NCI-H128 (cell line): Measurements from ENCODE around the gene KLF13.

Source experiments
- DNase-seq: peaks from one replicate; lab custom pipeline; 2025; ENCODE audit not compliant: unreplicated experiment; lab: John Stamatoyannopoulos, UW

KLF13 gene

DNA sequence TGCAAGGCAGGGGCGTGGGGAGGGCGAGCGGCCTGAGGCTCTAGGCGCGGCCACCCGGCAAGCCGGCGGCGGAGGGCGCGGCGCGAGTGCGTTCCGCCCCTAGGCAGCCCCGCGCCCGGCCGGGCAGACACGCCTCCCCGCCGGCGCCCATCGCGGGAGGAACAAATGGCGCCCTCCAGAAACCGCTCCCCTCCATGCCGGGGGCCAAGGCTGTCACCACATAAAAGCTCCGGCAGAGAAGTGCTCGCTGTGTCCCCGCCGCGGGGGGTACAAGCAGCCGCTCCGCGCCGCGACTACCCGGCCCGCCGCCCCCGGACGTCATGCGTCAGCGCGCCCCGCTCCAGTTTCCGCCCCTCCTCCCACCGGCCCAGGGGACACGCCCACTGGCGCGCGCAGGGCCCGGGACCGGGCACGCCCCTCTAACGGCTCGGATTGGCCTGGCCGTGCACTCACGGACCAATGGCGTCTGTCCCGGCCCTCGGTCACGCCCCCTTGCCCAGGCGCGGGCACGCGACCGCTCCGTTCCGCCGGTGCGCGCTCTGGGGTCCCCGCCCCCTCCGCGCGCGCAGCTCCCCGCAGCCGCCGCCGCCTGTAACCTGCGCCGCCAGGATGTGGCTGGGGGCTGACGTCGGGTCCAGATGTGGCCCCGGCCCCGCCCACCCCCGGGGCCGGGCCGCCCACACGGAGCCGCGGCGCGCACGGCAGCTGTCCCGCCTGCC, at the start of gene KLF13:
Gene KLF13, plus strand, starts transcription at position 680 of the 719 bp plus-strand sequence. CDS start 378 bp downstream, outside the sequence.
- peak; percentile 89 for DNase-seq

DNA sequence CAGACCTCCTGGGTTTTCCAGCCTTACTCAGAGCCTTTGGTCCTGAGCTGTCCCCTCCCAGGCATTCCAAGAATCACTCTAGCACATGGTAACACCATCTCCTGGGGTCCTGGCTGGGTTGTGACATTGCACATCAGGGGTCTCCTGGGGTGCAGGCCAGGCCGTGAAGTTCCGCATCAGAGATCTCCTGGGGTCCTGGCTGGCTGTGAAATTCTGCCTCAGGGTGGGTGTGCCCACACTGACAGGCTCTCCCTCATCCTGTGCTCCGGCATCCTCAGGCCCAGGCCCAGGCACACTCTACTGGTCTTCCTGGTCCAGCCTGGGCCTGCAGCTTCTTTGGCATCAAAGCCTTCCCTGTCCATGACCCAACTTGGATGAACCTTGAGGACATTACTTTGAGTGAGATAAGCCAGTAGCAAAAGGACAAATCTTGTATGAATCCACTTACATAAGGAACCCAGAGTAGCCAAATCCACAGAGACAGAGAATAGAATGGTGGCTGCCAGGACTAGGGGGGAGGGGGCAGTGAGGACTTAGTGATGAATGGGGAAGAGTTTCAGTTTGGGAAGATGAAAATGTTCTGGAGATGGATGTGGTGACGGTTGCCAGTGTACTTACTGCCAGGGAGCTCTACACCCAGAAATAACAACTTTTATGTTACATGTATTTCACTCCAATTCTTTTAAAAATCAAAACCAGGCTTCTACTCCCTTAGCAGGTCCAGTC, 49.1 kb upstream of the KLF13 start:
- no peak for DNase-seq

DNA sequence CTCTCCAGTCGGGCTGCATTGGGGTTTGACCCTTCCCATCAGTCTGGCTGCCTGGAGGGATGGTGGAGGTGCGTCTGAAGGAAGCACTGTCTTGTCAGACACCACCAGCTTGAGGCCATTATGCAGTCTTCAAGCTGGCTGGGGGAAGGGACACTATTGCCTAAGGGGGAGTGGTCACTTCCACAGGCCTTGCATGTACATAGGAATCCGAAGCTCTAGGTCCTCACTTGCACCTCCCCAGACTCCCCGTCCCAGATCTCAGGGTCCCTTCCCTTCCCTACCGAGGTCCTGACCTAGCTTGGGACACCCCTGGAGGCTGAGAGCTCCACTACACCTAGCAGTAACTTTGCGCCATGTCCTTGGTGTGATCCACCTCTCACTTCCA, 48.6 kb upstream of the KLF13 start:
- DNase-seq, result no peak

DNA sequence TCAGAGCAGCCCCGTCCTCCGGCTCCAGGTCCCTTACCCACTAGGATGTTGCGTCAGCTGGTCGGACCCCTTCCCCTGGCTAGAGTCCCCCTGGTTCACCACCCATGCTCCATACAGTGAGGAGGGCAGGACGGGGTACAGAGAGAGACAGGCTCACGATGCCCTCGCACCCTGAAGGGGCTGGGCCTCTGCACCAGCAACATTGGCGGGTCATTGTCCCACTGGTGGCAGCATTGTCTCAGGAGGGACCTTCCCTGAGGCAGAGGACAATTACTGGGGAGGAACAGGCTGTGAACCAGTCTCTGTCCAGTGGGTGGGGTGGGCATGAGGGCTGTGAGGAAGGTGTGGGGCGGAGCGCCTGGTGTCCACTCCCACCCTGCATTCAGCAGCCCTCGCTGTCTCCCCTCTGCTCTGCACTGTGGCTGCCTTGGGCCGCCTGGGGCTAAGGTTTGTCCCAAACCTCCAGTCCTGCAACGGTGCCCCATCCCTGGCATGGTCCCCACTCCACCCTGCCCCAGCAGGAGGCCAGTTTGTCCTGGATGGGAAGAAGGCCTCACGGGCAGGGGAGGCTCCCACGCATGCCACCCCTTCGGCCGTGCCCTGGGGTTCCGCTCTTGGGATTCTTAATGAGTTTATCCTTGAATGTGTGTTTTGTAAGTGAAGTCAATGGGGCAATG, 48.0 kb upstream of the KLF13 start:
- no peak for DNase-seq

DNA sequence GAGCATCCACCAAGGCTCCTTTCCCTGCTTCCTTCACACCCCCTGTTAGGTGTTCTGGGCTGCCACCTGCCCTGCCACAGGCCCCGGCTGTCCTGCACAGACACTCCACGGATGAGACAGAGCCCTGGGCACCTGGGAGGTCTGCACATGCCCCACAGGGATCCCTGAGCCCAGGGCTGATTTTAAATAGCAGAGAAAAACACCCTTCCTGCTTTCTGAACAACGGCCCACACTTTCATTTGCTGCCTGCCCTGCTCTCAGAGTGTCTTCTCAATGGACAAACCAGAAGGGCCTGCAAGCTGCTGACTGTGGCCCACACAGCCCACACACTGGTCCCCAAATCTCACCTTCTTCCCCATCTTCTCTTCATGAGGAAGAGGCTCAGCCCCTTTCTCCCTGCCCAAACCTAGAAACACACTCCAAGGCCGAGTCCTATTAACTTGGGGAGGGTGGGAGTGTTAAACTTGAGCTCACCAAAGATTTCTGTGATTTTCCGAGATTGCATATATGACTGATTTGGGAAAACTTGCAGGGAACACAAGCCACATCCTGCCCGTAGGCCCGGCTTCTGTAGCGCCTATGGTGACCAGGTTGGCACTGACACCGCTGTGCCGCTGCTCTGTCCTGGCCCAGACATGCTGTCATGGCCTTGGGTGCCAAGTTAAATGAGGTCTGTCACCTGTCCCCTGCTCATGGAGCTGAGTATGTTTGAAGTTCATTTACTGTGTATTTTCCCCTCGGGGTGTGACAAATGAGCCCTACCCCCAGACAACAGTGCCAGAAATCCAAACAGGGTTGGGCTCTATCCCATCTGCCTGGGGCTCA, 47.2 kb upstream of the KLF13 start:
- DNase-seq, result no peak

DNA sequence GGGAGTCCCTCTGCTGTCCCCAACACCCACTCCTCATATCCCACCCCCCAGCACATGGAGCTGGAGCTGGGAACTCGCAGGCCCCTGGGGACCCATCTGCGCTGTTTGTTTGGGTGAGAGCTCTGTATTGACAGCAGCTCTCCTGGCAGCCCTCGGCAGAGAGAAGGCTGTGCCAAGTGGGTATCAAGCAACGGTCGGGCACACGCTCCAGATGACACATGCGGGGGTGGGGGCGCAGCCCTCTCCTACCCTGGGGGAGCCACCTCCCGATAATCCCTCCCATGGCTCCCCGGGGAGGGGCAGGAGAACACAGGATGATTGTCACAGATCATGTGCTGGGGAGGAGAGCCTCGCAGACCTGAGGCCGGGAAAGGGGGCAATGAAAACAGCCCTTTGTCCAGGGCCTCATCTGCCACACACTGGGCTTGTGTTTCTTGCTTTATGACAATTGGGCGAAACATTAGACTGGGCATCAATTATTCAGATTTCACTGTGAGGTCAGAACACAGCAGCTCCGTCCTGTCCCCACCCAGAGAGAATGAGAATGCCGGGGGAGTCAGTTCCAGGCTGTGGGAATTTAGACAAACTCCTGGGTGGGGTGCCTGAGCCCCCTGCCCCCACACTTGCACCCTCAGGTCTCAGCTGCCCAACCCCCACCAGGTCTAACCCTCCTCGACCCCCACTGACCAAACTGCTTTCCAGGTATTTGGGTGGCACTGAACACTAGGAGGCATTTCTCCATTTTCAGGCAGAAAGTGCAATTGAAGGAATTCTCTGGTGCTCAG, 46.4 kb upstream of the KLF13 start:
- DNase-seq, result peak; percentile 58

DNA sequence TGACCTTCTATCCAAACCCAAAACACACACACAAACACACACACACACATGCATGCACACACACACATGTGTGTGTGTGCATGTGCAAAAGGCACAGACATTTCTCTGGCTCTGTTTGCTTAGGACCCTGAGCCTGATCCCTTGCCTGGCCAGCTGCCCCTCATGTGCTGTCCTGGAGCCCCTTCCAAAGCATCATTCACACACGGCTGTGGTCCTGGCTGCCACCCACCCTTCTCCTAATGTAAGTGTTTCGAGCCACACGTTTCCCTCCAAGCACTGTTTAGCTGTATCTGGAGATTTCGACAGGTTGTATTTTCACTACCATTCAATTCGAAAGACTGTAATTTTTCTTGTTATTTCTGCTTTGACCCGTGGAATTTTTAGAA, 45.8 kb upstream of the KLF13 start:
- DNase-seq, result no peak

DNA sequence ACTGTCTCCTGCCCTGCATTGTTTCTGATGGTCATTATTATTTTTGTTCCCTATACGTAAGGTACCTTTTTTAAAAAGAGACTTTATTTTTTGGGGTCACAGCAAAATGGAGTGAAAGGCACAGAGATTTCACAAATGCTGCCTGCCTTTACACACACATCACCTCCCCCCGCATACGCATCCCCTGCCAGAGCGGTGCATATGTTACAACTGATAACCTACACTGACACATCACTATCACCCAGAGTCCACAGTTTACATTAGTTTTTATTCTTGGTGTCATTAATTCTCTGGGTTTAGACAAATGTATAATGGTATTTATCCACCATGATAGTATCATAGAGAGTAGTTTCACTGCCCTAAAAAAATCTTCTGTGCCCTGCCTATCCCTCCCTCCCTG, 43.6 kb upstream of the KLF13 start:
- DNase-seq, result no peak

DNA sequence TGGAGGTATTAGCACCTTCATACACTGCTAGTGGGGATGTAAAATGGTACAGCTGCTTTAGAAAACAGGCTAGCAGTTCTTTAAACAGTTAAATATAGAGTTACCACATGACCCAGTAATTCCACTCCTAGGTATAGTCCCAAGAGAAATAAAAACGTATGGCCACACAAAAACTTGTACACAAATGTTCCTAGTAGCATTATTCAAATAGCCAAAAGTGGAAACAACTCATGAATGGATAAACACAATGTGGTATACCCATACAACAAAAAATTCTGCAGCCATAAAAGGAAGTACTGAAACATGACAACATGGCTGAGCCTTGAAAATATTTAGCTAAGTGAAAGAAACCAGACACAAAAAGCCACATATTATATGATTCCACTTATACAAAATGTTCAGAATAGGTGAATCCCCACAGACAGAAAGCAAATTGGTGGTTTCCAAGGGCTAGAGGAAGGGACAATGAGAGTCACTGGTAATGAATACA, 40.8 kb upstream of the KLF13 start:
- no peak for DNase-seq

DNA sequence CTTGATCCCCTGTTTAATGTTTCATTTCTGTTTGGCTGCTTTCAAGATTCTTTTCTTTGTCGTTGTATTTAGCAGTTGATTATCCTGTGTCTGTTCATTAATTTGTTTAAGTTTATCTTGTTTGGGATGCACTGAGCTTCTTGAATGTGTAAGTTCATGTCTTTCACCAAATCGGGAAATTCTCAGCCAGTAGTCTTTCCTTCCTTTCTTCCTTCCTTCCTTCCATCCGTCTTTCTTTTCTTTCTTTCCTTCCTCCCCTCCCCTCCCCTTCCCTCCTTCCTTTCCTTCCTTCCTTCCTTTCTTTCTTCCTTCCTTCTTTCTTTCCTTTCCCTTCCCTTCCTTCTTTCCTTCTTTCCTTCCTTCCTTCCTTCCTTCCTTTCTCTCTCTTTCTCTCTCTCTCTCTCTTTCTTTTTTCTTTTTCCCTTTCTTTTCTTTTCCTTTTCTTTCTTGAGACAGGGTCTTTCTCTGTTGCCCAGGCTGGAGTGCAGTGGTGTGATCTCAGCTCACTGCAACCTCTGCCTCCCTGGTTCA, 35.5 kb upstream of the KLF13 start:
- no peak for DNase-seq

DNA sequence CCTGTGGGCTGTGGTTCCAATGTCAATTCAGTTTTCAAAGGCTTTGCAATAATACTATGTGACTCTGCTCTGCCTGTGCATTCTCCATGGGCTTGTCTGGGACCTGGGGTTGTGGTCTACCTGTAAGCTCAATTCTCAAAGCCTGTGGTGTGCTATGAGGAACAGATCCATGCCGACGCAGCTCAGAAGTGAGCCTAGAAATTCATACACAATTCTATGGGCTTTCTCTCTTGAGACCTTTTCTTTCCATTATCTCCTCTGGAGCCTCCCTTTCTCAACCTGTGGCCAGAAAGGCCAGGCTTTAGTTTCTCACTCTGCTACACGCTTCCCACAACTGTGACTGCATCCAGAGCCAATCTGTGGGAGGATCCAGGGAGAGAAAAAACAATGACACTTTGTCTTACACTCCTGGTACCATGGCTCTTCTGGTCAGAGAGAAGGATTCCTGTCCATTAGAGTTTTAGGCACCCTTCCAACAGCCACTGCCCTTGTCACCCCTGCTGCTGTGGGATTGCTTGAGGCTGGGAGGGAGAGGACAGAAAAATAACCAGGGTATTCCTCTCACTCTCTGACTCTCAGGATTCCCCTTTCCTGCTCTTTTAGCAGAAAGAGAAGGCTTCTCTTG, 34.1 kb upstream of the KLF13 start:
- DNase-seq, result no peak

DNA sequence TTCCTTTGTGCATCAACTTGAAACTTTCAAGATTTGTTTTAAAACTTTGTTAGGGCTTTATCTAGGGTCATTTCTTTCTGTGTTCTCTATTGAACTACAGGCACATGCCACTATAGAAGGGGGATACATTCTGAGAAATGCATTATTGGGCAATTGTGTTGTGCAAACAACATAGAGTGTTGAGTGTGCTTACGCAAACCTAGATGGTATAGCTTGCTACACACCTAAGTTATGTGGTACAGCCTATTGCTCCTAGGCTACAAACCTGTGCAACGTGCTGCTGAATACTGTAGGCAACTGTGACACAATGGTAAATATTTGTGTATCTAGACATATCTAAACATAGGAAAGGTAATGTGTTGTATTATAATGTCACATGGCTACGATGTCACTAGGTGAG, 33.0 kb upstream of the KLF13 start:
- no peak for DNase-seq

DNA sequence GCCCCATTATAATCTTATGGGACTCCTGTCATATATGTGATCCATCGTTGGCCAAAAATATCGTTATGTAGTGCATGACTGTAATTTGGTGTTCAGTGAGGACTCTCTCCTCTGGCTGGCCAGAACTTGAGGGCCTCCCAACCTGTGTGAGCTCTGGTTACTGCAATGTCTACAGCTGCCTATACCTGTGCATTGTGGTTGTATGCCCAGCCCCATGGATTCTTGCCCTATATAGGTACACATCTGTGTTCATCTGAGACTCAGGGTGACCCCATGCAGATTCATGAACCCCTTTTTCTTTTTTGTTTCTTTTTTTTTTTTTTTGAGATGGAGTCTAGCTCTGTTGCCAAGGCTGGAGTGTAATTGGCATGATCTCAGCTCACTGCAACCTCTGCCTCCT, 32.6 kb upstream of the KLF13 start:
- no peak for DNase-seq

DNA sequence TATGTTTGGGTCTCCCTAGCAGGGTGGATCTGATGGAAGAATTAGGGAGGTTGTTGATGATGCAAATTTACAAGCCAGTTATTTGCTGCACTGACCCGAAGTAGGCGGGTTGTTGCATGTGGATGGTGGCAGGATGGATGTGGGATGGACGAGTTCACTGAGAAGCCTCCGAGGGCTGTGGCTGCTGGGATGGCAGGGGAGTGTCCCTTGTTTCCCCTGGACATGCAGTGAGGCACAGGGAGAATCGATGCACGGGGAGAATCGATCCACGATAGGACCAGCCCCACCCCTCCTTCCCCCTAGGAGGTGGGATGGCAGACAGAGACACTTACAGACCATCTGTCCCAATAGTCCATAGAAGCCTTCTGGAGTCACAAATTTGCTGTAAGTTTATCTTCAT, 31.0 kb upstream of the KLF13 start:
- DNase-seq, result no peak

DNA sequence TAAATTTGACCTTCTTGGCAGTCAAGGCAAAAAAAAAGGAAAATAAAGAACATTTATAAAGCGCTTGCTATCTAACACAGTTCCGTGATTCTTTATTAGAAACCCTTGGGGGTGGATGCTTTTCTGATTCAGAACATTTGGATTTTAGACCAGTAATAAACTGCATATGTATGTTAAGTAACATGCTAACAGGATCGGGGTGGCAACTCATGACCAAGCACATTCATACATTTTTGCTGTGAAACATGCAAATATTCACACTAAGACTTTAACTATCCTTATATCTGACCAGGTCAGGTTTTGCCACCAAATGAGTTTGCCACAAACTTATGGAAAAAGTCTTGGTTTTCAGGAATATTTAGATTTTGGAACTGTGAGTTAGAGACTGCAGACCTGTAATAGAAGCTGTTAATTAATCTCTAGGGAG, 30.4 kb upstream of the KLF13 start:
- no peak for DNase-seq

DNA sequence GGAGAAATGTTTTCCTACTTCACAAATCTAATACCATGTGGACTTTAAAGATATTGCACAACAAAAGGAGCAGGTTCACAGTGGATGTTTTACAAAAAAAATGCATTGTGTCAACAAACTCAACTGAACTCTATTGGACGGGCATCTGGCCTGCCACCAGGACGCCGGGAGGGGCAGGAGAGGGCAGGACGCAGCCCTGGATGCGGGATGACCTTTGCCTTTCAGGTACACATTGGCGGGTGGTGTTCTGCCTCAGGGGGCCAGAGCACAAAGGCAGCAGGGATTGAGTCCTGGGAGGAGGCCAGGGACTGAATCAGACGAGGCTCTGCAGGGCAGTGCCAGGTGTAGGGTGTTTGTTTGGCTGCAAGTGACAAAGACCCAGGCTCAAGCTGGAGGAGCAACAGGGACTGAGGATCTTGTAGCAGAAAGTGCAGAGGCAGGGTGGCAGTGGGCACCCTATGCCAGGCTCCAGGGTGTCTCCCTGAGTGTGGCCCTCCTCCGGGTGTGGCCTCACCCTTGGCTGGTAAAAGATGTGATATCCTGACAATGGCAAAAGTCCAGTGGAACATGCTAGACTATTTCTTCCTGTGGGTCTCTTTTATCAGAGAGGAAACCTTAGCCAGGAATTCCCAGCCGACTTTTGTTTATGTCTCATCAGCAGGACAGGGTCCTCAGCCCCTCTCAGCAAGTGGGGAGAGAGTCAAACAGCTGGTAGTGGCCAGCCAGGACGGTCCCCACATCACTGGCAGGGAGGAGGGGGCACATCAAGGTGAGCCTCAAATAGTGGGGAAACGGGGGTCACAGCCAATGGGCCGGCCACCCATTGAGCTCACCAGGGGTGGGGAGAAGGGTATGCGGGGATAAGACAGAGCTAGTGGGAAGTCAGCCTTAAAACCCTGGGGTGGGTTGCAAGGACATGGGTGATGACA, 29.7 kb upstream of the KLF13 start:
- no peak for DNase-seq

DNA sequence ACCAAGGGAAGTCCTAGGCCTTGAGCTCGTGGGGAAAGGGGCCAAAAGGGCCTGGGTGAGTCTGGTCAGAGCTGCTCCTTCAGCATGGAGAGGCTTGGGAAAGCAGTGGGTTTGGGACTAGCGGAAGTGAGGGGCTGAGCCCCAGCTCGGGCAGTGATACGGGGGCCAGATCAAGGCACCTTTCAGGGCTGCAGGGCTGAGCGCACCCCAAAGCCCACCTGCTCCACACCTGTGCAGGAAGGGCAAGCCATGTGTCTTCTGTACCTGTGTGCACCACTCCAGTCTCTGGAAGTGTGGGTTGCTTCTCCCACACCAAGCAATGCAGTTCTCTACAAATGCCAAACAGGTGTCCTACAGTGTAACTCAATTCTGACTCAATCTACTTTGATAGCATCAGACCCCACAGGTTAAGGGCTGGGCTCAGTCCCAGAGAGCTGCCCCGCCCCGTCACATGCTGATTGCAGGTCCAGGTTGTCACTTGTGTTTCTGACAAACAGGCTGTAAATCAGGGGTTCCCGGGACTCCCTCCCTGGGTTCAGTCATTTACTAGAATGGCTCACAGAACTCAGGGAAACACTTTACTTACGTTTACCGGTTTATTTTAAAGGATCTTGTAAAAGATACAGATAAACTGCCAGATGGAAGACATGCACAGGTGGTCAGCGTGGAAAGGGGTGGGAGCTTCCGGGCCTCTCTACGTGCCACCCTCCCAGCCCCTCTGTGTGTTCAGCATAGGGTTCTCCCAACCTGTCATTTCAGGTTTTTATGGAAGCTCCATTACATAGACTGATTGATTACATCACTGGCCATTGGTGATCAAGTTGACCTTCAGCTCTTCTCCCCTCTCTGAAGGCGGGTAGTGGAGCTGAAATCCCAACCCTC, 28.8 kb upstream of the KLF13 start:
- DNase-seq, result no peak
